Astrocyte (in vitro differentiated cells and primary cell): ENCODE data around the gene HLA-B. TPM values are rescaled to one million over a fixed set of nuclear protein-coding genes. Genes with fewer than 3 reads are reported as not detected.
A peak's percentile ranks its signal among the peaks of the same experiment; 100 is the strongest.

Experiments
- DNase-seq: peaks from one replicate; pipeline ENCODE4 v3.0.0-alpha.2; 2010; ENCODE audit warnings: low read depth
- FAIRE-seq: peaks from 2 replicates; lab custom pipeline; 2011; peaks lifted over from hg19 to GRCh38; lab: Jason Lieb, UNC
- H2AFZ ChIP-seq: 2 replicates; pipeline ENCODE4 v1.6.0; 2012; ENCODE audit warnings: low read depth, low read length, inconsistent platforms
- H3K27ac ChIP-seq: 2 replicates; pipeline ENCODE4 v1.5.1; 2011; ENCODE audit warnings: low read depth, low read length, inconsistent platforms
- H3K27me3 ChIP-seq: 2 replicates; pipeline ENCODE4 v1.6.0; 2011; ENCODE audit warnings: low read length, inconsistent platforms; ENCODE audit not compliant: insufficient read depth
- H3K36me3 ChIP-seq: 2 replicates; pipeline ENCODE4 v1.5.1; 2011; ENCODE audit warnings: low read length, inconsistent platforms; ENCODE audit not compliant: insufficient read depth
- H3K4me1 ChIP-seq: 2 replicates; pipeline ENCODE4 v1.5.1; 2011; ENCODE audit warnings: low read length, inconsistent platforms; ENCODE audit not compliant: insufficient read depth
- H3K4me2 ChIP-seq: 2 replicates; pipeline ENCODE4 v1.6.0; 2012; ENCODE audit warnings: low read length, inconsistent platforms
- H3K4me3 ChIP-seq: 2 replicates; pipeline ENCODE4 v1.5.1; 2011; ENCODE audit warnings: low read depth, mild to moderate bottlenecking, low read length, inconsistent platforms; ENCODE audit not compliant: insufficient read depth
- H3K79me2 ChIP-seq: 2 replicates; pipeline ENCODE4 v1.6.0; 2012; ENCODE audit warnings: mild to moderate bottlenecking, low read length, inconsistent platforms; ENCODE audit not compliant: insufficient read depth
- H3K9ac ChIP-seq: 2 replicates; pipeline ENCODE4 v1.6.0; 2012; ENCODE audit warnings: mild to moderate bottlenecking, low read length, inconsistent platforms
- H3K9me3 ChIP-seq: 2 replicates; pipeline ENCODE4 v1.5.1; 2012; ENCODE audit warnings: low read depth, mild to moderate bottlenecking, low read length, inconsistent platforms; ENCODE audit not compliant: insufficient read depth
- H4K20me1 ChIP-seq: 2 replicates; pipeline ENCODE4 v1.6.0; 2012; ENCODE audit warnings: low read length, inconsistent platforms; ENCODE audit not compliant: insufficient read depth
- H3K27ac Mint-ChIP-seq: one replicate; pipeline ENCODE4 v1.8.0; 2021; ENCODE audit warnings: mild to moderate bottlenecking, mixed read lengths; ENCODE audit not compliant: unreplicated experiment
- H3K27me3 Mint-ChIP-seq: one replicate; pipeline ENCODE4 v1.8.0; 2021; ENCODE audit warnings: low read depth, mixed read lengths; ENCODE audit not compliant: unreplicated experiment
- H3K36me3 Mint-ChIP-seq: one replicate; pipeline ENCODE4 v1.8.0; 2021; ENCODE audit warnings: low read depth, mixed read lengths; ENCODE audit not compliant: unreplicated experiment
- H3K4me1 Mint-ChIP-seq: one replicate; pipeline ENCODE4 v1.8.0; 2021; ENCODE audit warnings: low read depth, mixed read lengths; ENCODE audit not compliant: unreplicated experiment
- H3K4me3 Mint-ChIP-seq: one replicate; pipeline ENCODE4 v1.8.0; 2021; ENCODE audit warnings: mild to moderate bottlenecking, moderate library complexity, mixed read lengths; ENCODE audit not compliant: unreplicated experiment
- H3K9me3 Mint-ChIP-seq: one replicate; pipeline ENCODE4 v1.8.0; 2021; ENCODE audit warnings: mild to moderate bottlenecking, mixed read lengths; ENCODE audit not compliant: unreplicated experiment
- EZH2 ChIP-seq: IDR thresholded peaks from 2 replicates; pipeline ENCODE4 v1.6.1; 2012; ENCODE audit warnings: mild to moderate bottlenecking, low read length, inconsistent platforms; ENCODE audit not compliant: insufficient read depth
- total RNA-seq: library from RNA; stranded (reverse); gene quantifications from 2 replicates; pipeline ENCODE4 v1.2.1, GENCODE V29; 2021
- TF ChIP-seq, protein P1 (sequence below): IDR thresholded peaks from 2 replicates; pipeline ENCODE4 v1.5.1; 2011; ENCODE audit warnings: low read depth, mild to moderate bottlenecking, inconsistent platforms, low read length, moderate library complexity; ENCODE audit not compliant: insufficient read depth

The HLA-B gene
- total RNA-seq, 1 donor from 2014 or later: 1,493 TPM

DNA sequence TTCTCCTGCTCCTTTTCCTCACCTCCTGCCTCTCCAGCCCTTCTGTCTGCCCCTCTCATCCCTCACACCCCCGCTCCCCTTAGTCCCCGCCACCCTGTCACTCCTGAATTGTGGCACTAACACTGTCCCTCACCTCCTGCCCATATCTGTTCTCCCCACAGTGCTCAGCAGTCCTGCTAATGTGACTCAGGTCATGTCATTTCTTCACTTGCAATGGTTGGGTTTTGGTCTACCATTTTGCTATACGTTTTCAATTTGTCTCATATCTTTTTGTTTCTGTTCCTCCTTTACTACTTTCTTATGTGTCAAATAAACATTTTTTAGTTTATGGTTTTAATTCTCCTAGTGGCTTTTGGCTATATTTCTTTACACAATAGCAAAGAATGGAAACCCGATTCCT is 1.3 kb upstream of the HLA-B start:
- Histone ChIP-seq H3K4me3 (no peak overlapping the region), H3K79me2 (no peaks in the 10 kb centered on the region), H2AFZ (no peak overlapping the region), H3K36me3 (no peaks in the 10 kb centered on the region), H3K4me2 (no peak overlapping the region), H4K20me1 (peaks cover 15% of the 10 kb centered on the region), H3K9ac (no peak overlapping the region), H3K9me3 (no peaks in the 10 kb centered on the region), H3K27ac (no peak overlapping the region), H3K27me3 (peaks cover 29% of the 10 kb centered on the region), H3K4me1 (peaks cover 3% of the 10 kb centered on the region)
- peaks cover 28% of the 10 kb centered on the region for H3K4me1 Mint-ChIP-seq
- TF ChIP-seq EZH2: no peak
- TF ChIP-seq, protein P1, sequence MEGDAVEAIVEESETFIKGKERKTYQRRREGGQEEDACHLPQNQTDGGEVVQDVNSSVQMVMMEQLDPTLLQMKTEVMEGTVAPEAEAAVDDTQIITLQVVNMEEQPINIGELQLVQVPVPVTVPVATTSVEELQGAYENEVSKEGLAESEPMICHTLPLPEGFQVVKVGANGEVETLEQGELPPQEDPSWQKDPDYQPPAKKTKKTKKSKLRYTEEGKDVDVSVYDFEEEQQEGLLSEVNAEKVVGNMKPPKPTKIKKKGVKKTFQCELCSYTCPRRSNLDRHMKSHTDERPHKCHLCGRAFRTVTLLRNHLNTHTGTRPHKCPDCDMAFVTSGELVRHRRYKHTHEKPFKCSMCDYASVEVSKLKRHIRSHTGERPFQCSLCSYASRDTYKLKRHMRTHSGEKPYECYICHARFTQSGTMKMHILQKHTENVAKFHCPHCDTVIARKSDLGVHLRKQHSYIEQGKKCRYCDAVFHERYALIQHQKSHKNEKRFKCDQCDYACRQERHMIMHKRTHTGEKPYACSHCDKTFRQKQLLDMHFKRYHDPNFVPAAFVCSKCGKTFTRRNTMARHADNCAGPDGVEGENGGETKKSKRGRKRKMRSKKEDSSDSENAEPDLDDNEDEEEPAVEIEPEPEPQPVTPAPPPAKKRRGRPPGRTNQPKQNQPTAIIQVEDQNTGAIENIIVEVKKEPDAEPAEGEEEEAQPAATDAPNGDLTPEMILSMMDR: no peak
- peaks cover 7% of the 10 kb centered on the region for H3K9me3 Mint-ChIP-seq
- peaks cover 18% of the 10 kb centered on the region for H3K27me3 Mint-ChIP-seq
- H3K27ac Mint-ChIP-seq: no peak overlapping the region
- FAIRE-seq (no peak), DNase-seq (no peak)
- peaks cover 20% of the 10 kb centered on the region for H3K36me3 Mint-ChIP-seq
- H3K4me3 Mint-ChIP-seq: peak overlapping the region; percentile 45

DNA sequence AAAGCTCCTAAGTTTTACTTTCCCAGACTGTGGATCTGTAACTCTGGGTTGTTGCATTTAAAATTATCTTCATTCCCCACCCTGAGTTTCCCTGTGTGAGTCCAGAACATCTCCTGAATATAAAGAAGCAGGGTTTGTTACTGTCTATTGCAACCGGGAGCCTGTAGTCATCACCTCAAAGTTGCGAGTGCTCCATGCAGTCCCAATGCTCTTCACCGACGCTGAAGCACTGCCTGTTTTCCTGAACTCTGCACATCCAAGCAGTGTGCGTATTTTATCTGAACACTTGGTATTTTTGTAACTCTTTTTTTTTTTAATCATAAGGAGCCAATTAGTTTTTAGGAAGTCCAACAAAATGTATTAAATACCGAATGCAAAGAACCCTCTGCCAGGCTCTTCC is 907 bp upstream of the HLA-B start:
- Mint-ChIP-seq H3K4me3 (peak overlapping the region; percentile 92), H3K27me3 (peaks cover 18% of the 10 kb centered on the region), H3K4me1 (peaks cover 28% of the 10 kb centered on the region), H3K9me3 (peaks cover 7% of the 10 kb centered on the region), H3K36me3 (peaks cover 21% of the 10 kb centered on the region), H3K27ac (no peak overlapping the region)
- Histone ChIP-seq H3K4me3 (no peak overlapping the region), H3K4me1 (peaks cover 3% of the 10 kb centered on the region), H3K36me3 (no peaks in the 10 kb centered on the region), H3K9me3 (no peaks in the 10 kb centered on the region), H3K9ac (no peak overlapping the region), H3K4me2 (peak overlapping the region; percentile 95), H3K27me3 (peaks cover 28% of the 10 kb centered on the region), H2AFZ (peak overlapping the region; percentile 77), H4K20me1 (peaks cover 17% of the 10 kb centered on the region), H3K27ac (no peak overlapping the region), H3K79me2 (no peaks in the 10 kb centered on the region)
- DNase-seq (no peak), FAIRE-seq (no peak)
- TF ChIP-seq, protein P1: no peak
- TF ChIP-seq EZH2: no peak

DNA sequence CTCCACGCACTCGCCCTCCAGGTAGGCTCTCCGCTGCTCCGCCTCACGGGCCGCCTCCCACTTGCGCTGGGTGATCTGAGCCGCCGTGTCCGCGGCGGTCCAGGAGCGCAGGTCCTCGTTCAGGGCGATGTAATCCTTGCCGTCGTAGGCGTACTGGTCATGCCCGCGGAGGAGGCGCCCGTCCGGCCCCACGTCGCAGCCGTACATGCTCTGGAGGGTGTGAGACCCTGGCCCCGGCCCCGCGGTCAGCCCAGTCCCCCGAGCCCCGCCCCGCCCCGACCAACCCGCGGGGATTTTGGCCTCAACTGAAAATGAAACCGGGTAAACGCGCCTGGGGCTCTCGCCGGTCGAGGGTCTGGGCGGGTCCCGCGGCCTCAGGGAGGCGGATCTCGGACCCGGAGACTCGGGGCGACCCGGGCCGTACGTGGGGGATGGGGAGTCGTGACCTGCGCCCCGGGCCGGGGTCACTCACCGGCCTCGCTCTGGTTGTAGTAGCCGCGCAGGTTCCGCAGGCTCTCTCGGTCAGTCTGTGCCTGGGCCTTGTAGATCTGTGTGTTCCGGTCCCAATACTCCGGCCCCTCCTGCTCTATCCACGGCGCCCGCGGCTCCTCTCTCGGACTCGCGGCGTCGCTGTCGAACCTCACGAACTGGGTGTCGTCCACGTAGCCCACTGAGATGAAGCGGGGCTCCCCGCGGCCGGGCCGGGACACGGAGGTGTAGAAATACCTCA is 598 bp downstream of the HLA-B start:
- no peak for FAIRE-seq
- peak overlapping the region; percentile 77 for H2AFZ ChIP-seq

More for the DNA sequence above, 598 bp downstream of the HLA-B start:
- H3K27ac ChIP-seq: peak overlapping the region; percentile 47
- peaks cover 28% of the 10 kb centered on the region for H3K4me1 Mint-ChIP-seq
- TF ChIP-seq, protein P1: no peak
- no peak for TF ChIP-seq EZH2
- H3K4me3 Mint-ChIP-seq: peak overlapping the region; percentile 92
- no peak for DNase-seq
- peaks cover 22% of the 10 kb centered on the region for H3K27me3 ChIP-seq
- H4K20me1 ChIP-seq: peaks cover 19% of the 10 kb centered on the region
- H3K9me3 Mint-ChIP-seq: peaks cover 6% of the 10 kb centered on the region
- no peaks in the 10 kb centered on the region for H3K36me3 ChIP-seq
- H3K36me3 Mint-ChIP-seq: peaks cover 29% of the 10 kb centered on the region
- H3K9me3 ChIP-seq: no peaks in the 10 kb centered on the region
- H3K27ac Mint-ChIP-seq: no peak overlapping the region
- H3K4me2 ChIP-seq: peak overlapping the region; percentile 95
- peak overlapping the region; percentile 70 for H3K4me3 ChIP-seq
- H3K4me1 ChIP-seq: peaks cover 3% of the 10 kb centered on the region
- H3K27me3 Mint-ChIP-seq: peaks cover 16% of the 10 kb centered on the region
- peak overlapping the region; percentile 86 for H3K9ac ChIP-seq
- H3K79me2 ChIP-seq: no peaks in the 10 kb centered on the region
